H9 (cell line): ENCODE measurements around the gene CACTIN. TPM values are rescaled to one million over a fixed set of nuclear protein-coding genes. Genes with fewer than 3 reads are reported as not detected.

Experiments used
- DNase-seq: peaks from one replicate; pipeline ENCODE4 v3.0.0-alpha.2; 2017
- H2AFZ ChIP-seq: one replicate; pipeline ENCODE4 v1.6.1; 2013; ENCODE audit warnings: mild to moderate bottlenecking, low read length, control low read depth, moderate library complexity
- H2AK5ac ChIP-seq: 2 replicates; pipeline ENCODE4 v1.6.1; 2013; ENCODE audit warnings: low read length, control low read depth, mixed read lengths; ENCODE audit not compliant: insufficient read length
- H2BK120ac ChIP-seq: one replicate; pipeline ENCODE4 v1.6.1; 2013; ENCODE audit warnings: low read depth, mild to moderate bottlenecking, low read length, control low read depth, inconsistent platforms; ENCODE audit not compliant: poor library complexity, severe bottlenecking
- H2BK12ac ChIP-seq: 2 replicates; pipeline ENCODE4 v1.6.1; 2013; ENCODE audit warnings: low read length, control low read depth, mixed read lengths, low read depth; ENCODE audit not compliant: insufficient read length
- H2BK15ac ChIP-seq: 2 replicates; pipeline ENCODE4 v1.6.1; 2013; ENCODE audit warnings: low read depth, low read length, control low read depth
- H2BK20ac ChIP-seq: one replicate; pipeline ENCODE4 v1.6.1; 2013; ENCODE audit warnings: low read depth, mild to moderate bottlenecking, low read length, control low read depth, inconsistent platforms; ENCODE audit not compliant: poor library complexity, severe bottlenecking
- H2BK5ac ChIP-seq: 2 replicates; pipeline ENCODE4 v1.6.1; 2013; ENCODE audit warnings: low read length, control low read depth, mixed read lengths; ENCODE audit not compliant: insufficient read length
- H3K14ac ChIP-seq: 2 replicates; pipeline ENCODE4 v1.6.1; 2013; ENCODE audit warnings: low read length, control low read depth; ENCODE audit not compliant: insufficient read depth
- H3K18ac ChIP-seq: 2 replicates; pipeline ENCODE4 v1.6.1; 2013; ENCODE audit warnings: low read depth, mild to moderate bottlenecking, mixed read lengths, low read length, control low read depth; ENCODE audit not compliant: insufficient read length
- H3K23ac ChIP-seq: 2 replicates; pipeline ENCODE4 v1.6.1; 2013; ENCODE audit warnings: low read length, control low read depth, mixed read lengths, low read depth; ENCODE audit not compliant: insufficient read length
- H3K23me2 ChIP-seq: 2 replicates; pipeline ENCODE4 v1.6.1; 2013; ENCODE audit warnings: low read depth, mild to moderate bottlenecking, mixed read lengths, low read length, control low read depth; ENCODE audit not compliant: insufficient read length, poor library complexity, severe bottlenecking
- H3K27ac ChIP-seq: 2 replicates; pipeline ENCODE4 v1.5.1; 2013; ENCODE audit warnings: low read length, control low read depth, mixed read lengths, low read depth; ENCODE audit not compliant: insufficient read length
- H3K27me3 ChIP-seq: 2 replicates; pipeline ENCODE4 v1.6.1; 2013; ENCODE audit warnings: low read length, control low read depth, inconsistent platforms; ENCODE audit not compliant: insufficient read depth
- H3K4ac ChIP-seq: 2 replicates; pipeline ENCODE4 v1.6.1; 2013; ENCODE audit warnings: low read depth, mild to moderate bottlenecking, control low read depth, inconsistent platforms, low read length, moderate library complexity
- H3K4me1 ChIP-seq: 2 replicates; pipeline ENCODE4 v1.6.1; 2013; ENCODE audit warnings: low read length, control low read depth, inconsistent platforms; ENCODE audit not compliant: insufficient read depth
- H3K4me2 ChIP-seq: 2 replicates; pipeline ENCODE4 v1.6.1; 2013; ENCODE audit warnings: low read length, control low read depth, mixed read lengths; ENCODE audit not compliant: insufficient read length, insufficient read depth
- H3K56ac ChIP-seq: 2 replicates; pipeline ENCODE4 v1.6.1; 2013; ENCODE audit warnings: low read depth, mild to moderate bottlenecking, mixed read lengths, low read length, control low read depth; ENCODE audit not compliant: insufficient read length
- H3K79me1 ChIP-seq: 2 replicates; pipeline ENCODE4 v1.6.1; 2013; ENCODE audit warnings: low read depth, mild to moderate bottlenecking, moderate library complexity, low read length, control low read depth, inconsistent platforms; ENCODE audit not compliant: insufficient read depth, poor library complexity, severe bottlenecking
- H3K79me2 ChIP-seq: 2 replicates; pipeline ENCODE4 v1.6.1; 2013; ENCODE audit warnings: low read length, control low read depth, inconsistent platforms; ENCODE audit not compliant: insufficient read depth
- H3K9ac ChIP-seq: 2 replicates; pipeline ENCODE4 v1.6.1; 2013; ENCODE audit warnings: low read length, control low read depth, mixed read lengths; ENCODE audit not compliant: insufficient read length; ENCODE audit errors: extremely low read depth
- H3K9me3 ChIP-seq: one replicate; pipeline ENCODE4 v1.6.1; 2013; ENCODE audit warnings: low read depth, low read length, inconsistent platforms; ENCODE audit not compliant: control insufficient read depth
- H3T11ph ChIP-seq: one replicate; pipeline ENCODE4 v1.6.1; 2013; ENCODE audit warnings: mild to moderate bottlenecking, low read length, control low read depth, inconsistent platforms
- H4K20me1 ChIP-seq: one replicate; pipeline ENCODE4 v1.6.1; 2013; ENCODE audit not compliant: control insufficient read depth, insufficient read length, insufficient read depth
- H4K5ac ChIP-seq: 2 replicates; pipeline ENCODE4 v1.6.1; 2013; ENCODE audit warnings: low read depth, mild to moderate bottlenecking, mixed read lengths, low read length, control low read depth; ENCODE audit not compliant: insufficient read length
- H4K8ac ChIP-seq: replicated peaks from 2 replicates; pipeline ENCODE4 v1.6.1; 2013; ENCODE audit warnings: low read length, control low read depth, mixed read lengths, low read depth; ENCODE audit not compliant: insufficient read length
- H4K91ac ChIP-seq: 2 replicates; pipeline ENCODE4 v1.6.1; 2013; ENCODE audit warnings: low read depth, mild to moderate bottlenecking, moderate library complexity, mixed read lengths, low read length, control low read depth; ENCODE audit not compliant: insufficient read length
- H3K27ac Mint-ChIP-seq, 3 experiments: 2 replicates in 2 of 3; 3 replicates in 1 of 3; pipeline ENCODE4 v1.8.0; 2020 to 2021; ENCODE audit warnings: mixed read lengths in 3 of 3, mild to moderate bottlenecking in 1 of 3, moderate library complexity in 1 of 3
- H3K27me3 Mint-ChIP-seq: 2 replicates; pipeline ENCODE4 v1.8.0; 2021; ENCODE audit warnings: low read depth, mild to moderate bottlenecking, moderate library complexity, mixed read lengths
- H3K36me3 Mint-ChIP-seq, 3 experiments: 2 replicates in 2 of 3; 3 replicates in 1 of 3; pipeline ENCODE4 v1.8.0; 2020 to 2021; ENCODE audit warnings: low read depth in 3 of 3, mixed read lengths in 3 of 3; ENCODE audit not compliant: insufficient read depth in 1 of 3
- H3K4me1 Mint-ChIP-seq, 2 experiments: 2 replicates each; pipeline ENCODE4 v1.8.0; 2020; ENCODE audit warnings: mixed read lengths in 2 of 2
- H3K4me3 Mint-ChIP-seq, 2 experiments: 2 replicates in 1 of 2; 3 replicates in 1 of 2; pipeline ENCODE4 v1.8.0; 2020 to 2021; ENCODE audit warnings: mild to moderate bottlenecking in 2 of 2, mixed read lengths in 2 of 2, moderate library complexity in 1 of 2
- H3K9me3 Mint-ChIP-seq, 2 experiments: 2 replicates in 1 of 2; 3 replicates in 1 of 2; pipeline ENCODE4 v1.8.0; 2020; ENCODE audit warnings: mild to moderate bottlenecking in 2 of 2, mixed read lengths in 2 of 2, moderate library complexity in 1 of 2
- CTCF ChIP-seq: fragments of 200-600 bp; sonication (generic); conservative IDR thresholded peaks from 3 replicates; pipeline ENCODE4 v1.8.0; 2021; ENCODE audit warnings: antibody characterized with exemption, mild to moderate bottlenecking
- WGBS: extraction: QIAGEN DNeasy Blood & Tissue Kit; methylation state at CpG from one replicate; pipeline ENCODE4 v1.1.7; 2013; ENCODE audit warnings: missing lambda C conversion rate, low lambda C conversion rate, mixed read lengths; ENCODE audit not compliant: insufficient read length; ENCODE audit errors: extremely low coverage; 5-methylcytosine and 5-hydroxymethylcytosine counted together
- total RNA-seq: library from RNA; stranded (reverse); gene quantifications from 2 replicates; pipeline ENCODE4 v1.2.1, GENCODE V29; 2021

CACTIN gene
- total RNA-seq, 1 experiment from 2014 or later = 37.3 TPM

- no peaks in the 10 kb centered on the region for H3K79me2 ChIP-seq
- no peak overlapping the region for H2BK120ac ChIP-seq
- WGBS = no CpG with 5 or more reads among the region's 33 CpGs
- no peak overlapping the region for H3K23ac ChIP-seq
- H2BK15ac ChIP-seq = no peak overlapping the region
- no peak overlapping the region for H4K91ac ChIP-seq
- H3K27ac Mint-ChIP-seq = no peak overlapping the region; a peak in 1 of 7 replicates
- H3K56ac ChIP-seq = no peak overlapping the region
- no peak overlapping the region for H3K4me2 ChIP-seq
- H3K9me3 Mint-ChIP-seq = no peaks in the 10 kb centered on the region; a peak in 1 of 5 replicates
- H4K20me1 ChIP-seq = peaks cover 3% of the 10 kb centered on the region
- H3K27ac ChIP-seq = no peak overlapping the region
- H3K36me3 Mint-ChIP-seq = peaks cover under 1 to 25% (median 18%) of the 10 kb centered on the region in 3 experiments; a peak in 6 of 7 replicates
- no peaks in the 10 kb centered on the region for H3K79me1 ChIP-seq
- no peak overlapping the region for H2AFZ ChIP-seq
- no peak overlapping the region for H3K9ac ChIP-seq
- H4K5ac ChIP-seq = no peak overlapping the region
- no peak overlapping the region for H3T11ph ChIP-seq
- H3K4me1 Mint-ChIP-seq = no peaks in the 10 kb centered on the region
- no peak overlapping the region for H3K18ac ChIP-seq
- H3K14ac ChIP-seq = no peak overlapping the region
- H3K27me3 ChIP-seq = no peaks in the 10 kb centered on the region
- H3K27me3 Mint-ChIP-seq = no peaks in the 10 kb centered on the region
- no peak overlapping the region for H2BK5ac ChIP-seq
- no peak for DNase-seq
- no peak overlapping the region for H3K4ac ChIP-seq
- H3K9me3 ChIP-seq = no peaks in the 10 kb centered on the region
- H3K4me3 Mint-ChIP-seq = no peak overlapping the region
- no peak overlapping the region for H2AK5ac ChIP-seq
- no peaks in the 10 kb centered on the region for H3K4me1 ChIP-seq
- H3K23me2 ChIP-seq = no peaks in the 10 kb centered on the region
- no peak overlapping the region for H4K8ac ChIP-seq
- H2BK12ac ChIP-seq = no peak overlapping the region
- no peak for TF ChIP-seq CTCF
- H2BK20ac ChIP-seq = no peak overlapping the region
Observed at GRCh38 chr19:3651684-3652083, 25.1 kb upstream of the CACTIN start.
